ENCODE results near the gene TIE1. TPM values are rescaled to one million over a fixed set of nuclear protein-coding genes. Genes with fewer than 3 reads are reported as not detected.

Gene TIE1
- total RNA-seq, 4 donors from 2014 or later, result 5.6 to 38.8 (median 8.9) TPM

- Histone ChIP-seq H3K4me1 (peaks cover 0 to 29% (median 2%) of the 10 kb centered on the region in 4 donors), H3K4me3 (no peak overlapping the region), H3K36me3 (peaks cover 0 to 5% (median 0%) of the 10 kb centered on the region in 3 donors), H3K27ac (peak overlapping the region in 1 of 4 donors; percentile 24), H3K9me3 (no peaks in the 10 kb centered on the region), H3K27me3 (no peaks in the 10 kb centered on the region)
- peak in 1 of 3 donors; percentile 39 for DNase-seq
- TF ChIP-seq POLR2A (IDR thresholded peaks at IDR 0.05) (no peak), CTCF (IDR thresholded peaks at IDR 0.05) (no peak)
Observed at GRCh38 chr1:43274804-43275180, 26.0 kb upstream of the TIE1 start.

- peaks cover 0 to 5% (median 0%) of the 10 kb centered on the region in 3 donors for H3K36me3 ChIP-seq
- H3K27ac ChIP-seq, result no peak overlapping the region
- TF ChIP-seq POLR2A (IDR thresholded peaks at IDR 0.05) (no peak), CTCF (IDR thresholded peaks at IDR 0.05) (no peak)
- peak in 1 of 3 donors; percentile 40 for DNase-seq
- H3K9me3 ChIP-seq, result no peaks in the 10 kb centered on the region
- no peaks in the 10 kb centered on the region for H3K27me3 ChIP-seq
- no peak overlapping the region for H3K4me3 ChIP-seq
- peaks cover 0 to 17% (median 0%) of the 10 kb centered on the region in 4 donors for H3K4me1 ChIP-seq
Observed at GRCh38 chr1:43275826-43276620, 24.8 kb upstream of the TIE1 start.

GRCh38 chr1:43276673-43277072 is 24.1 kb upstream of the TIE1 start:
- Histone ChIP-seq H3K4me3 (no peak overlapping the region), H3K4me1 (peaks cover 0 to 17% (median 0%) of the 10 kb centered on the region in 4 donors), H3K36me3 (peaks cover 0 to 5% (median 0%) of the 10 kb centered on the region in 3 donors), H3K9me3 (no peaks in the 10 kb centered on the region), H3K27me3 (no peaks in the 10 kb centered on the region), H3K27ac (no peak overlapping the region)
- no peak for TF ChIP-seq CTCF (IDR thresholded peaks at IDR 0.05)
- TF ChIP-seq POLR2A (IDR thresholded peaks at IDR 0.05), result no peak
- peak in 2 of 3 donors; percentile 33 to 43 for DNase-seq

- Histone ChIP-seq H3K36me3 (peaks cover 0 to 9% (median 0%) of the 10 kb centered on the region in 3 donors), H3K4me3 (no peak overlapping the region), H3K4me1 (peaks cover 0 to 17% (median 0%) of the 10 kb centered on the region in 4 donors), H3K27ac (peak overlapping the region in 1 of 4 donors; percentile 60), H3K9me3 (no peaks in the 10 kb centered on the region), H3K27me3 (no peaks in the 10 kb centered on the region)
- peak in 2 of 3 donors; percentile 70 to 72 for DNase-seq
- TF ChIP-seq POLR2A (IDR thresholded peaks at IDR 0.05) (no peak), CTCF (IDR thresholded peaks at IDR 0.05) (no peak)
Observed at GRCh38 chr1:43277116-43277876, 23.5 kb upstream of the TIE1 start.

GRCh38 chr1:43279161-43279560 is 21.6 kb upstream of the TIE1 start:
- no peaks in the 10 kb centered on the region for H3K27me3 ChIP-seq
- no peak for DNase-seq
- H3K36me3 ChIP-seq, result peaks cover 0 to 15% (median 0%) of the 10 kb centered on the region in 3 donors
- H3K4me3 ChIP-seq, result no peak overlapping the region
- TF ChIP-seq POLR2A (IDR thresholded peaks at IDR 0.05), result no peak
- TF ChIP-seq CTCF (IDR thresholded peaks at IDR 0.05), result no peak
- H3K4me1 ChIP-seq, result peaks cover 0 to 16% (median 0%) of the 10 kb centered on the region in 4 donors
- H3K9me3 ChIP-seq, result no peaks in the 10 kb centered on the region
- H3K27ac ChIP-seq, result no peak overlapping the region

Measured in Peyer's patch (tissue), 4 donors.